PFSK-1 (cell line): ENCODE results near the gene DPCD.

ENCODE experiments used
- FOXP2 ChIP-seq: optimal IDR thresholded peaks from 2 replicates; pipeline ENCODE3; 2011; ENCODE audit warnings: borderline replicate concordance, control low read depth, inconsistent platforms; ENCODE audit not compliant: insufficient read depth; ENCODE audit errors: extremely low read length, extremely low read depth
- POLR2AphosphoS5 ChIP-seq: IDR thresholded peaks from 2 replicates; pipeline ENCODE4 v1.6.1; 2012; ENCODE audit warnings: low read depth, mild to moderate bottlenecking, control low read depth, low read length, moderate library complexity
- SIN3A ChIP-seq: IDR thresholded peaks from 2 replicates; pipeline ENCODE4 v1.6.1; 2012; ENCODE audit warnings: mild to moderate bottlenecking, low read length, moderate library complexity, borderline replicate concordance; ENCODE audit not compliant: insufficient read depth
- TAF1 ChIP-seq: IDR thresholded peaks from 2 replicates; pipeline ENCODE4 v1.6.1; 2012; ENCODE audit warnings: low read length, control low read depth, borderline replicate concordance; ENCODE audit not compliant: insufficient read depth
- TF ChIP-seq, protein P1 (sequence below), 2 experiments: IDR thresholded peaks; 2 replicates each; pipeline versions ENCODE4 v1.6.1 to v1.8.0; 2011 to 2012; ENCODE audit warnings: low read depth in 2 of 2, low read length in 2 of 2, control low read depth in 1 of 2, inconsistent platforms in 1 of 2, mild to moderate bottlenecking in 1 of 2, moderate library complexity in 1 of 2; ENCODE audit not compliant: insufficient read depth in 1 of 2

The DPCD gene

DNA sequence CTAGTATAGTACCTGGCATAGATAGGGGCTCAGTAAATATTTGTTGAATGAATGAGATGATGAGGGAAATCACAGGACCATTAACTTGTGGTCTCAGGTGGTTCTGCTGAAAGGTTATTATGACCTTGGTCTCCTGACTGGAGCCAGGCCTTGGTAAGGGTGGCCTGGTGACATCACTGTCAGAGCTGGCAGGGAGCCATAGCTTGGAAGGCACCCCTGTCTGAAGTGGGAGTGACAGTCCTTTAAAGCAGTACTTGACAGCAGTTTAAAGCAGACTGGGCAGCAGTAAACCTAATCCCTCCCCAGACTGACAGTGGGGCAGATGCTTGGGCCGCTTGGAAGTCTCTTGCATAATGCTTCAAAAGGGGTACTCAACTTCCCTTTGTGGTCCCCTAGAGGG lies 13.4 kb downstream of the DPCD start:
- TF ChIP-seq SIN3A, result no peak
- TF ChIP-seq POLR2AphosphoS5, result no peak
- no peak for TF ChIP-seq TAF1
- no peak for TF ChIP-seq FOXP2
- TF ChIP-seq, protein P1, sequence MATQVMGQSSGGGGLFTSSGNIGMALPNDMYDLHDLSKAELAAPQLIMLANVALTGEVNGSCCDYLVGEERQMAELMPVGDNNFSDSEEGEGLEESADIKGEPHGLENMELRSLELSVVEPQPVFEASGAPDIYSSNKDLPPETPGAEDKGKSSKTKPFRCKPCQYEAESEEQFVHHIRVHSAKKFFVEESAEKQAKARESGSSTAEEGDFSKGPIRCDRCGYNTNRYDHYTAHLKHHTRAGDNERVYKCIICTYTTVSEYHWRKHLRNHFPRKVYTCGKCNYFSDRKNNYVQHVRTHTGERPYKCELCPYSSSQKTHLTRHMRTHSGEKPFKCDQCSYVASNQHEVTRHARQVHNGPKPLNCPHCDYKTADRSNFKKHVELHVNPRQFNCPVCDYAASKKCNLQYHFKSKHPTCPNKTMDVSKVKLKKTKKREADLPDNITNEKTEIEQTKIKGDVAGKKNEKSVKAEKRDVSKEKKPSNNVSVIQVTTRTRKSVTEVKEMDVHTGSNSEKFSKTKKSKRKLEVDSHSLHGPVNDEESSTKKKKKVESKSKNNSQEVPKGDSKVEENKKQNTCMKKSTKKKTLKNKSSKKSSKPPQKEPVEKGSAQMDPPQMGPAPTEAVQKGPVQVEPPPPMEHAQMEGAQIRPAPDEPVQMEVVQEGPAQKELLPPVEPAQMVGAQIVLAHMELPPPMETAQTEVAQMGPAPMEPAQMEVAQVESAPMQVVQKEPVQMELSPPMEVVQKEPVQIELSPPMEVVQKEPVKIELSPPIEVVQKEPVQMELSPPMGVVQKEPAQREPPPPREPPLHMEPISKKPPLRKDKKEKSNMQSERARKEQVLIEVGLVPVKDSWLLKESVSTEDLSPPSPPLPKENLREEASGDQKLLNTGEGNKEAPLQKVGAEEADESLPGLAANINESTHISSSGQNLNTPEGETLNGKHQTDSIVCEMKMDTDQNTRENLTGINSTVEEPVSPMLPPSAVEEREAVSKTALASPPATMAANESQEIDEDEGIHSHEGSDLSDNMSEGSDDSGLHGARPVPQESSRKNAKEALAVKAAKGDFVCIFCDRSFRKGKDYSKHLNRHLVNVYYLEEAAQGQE (IDR thresholded peaks at IDR 0.05; ENCODE audit: insufficient read depth in 1 of 2, low read depth in 2 of 2, low read length in 2 of 2), result no peak

DNA sequence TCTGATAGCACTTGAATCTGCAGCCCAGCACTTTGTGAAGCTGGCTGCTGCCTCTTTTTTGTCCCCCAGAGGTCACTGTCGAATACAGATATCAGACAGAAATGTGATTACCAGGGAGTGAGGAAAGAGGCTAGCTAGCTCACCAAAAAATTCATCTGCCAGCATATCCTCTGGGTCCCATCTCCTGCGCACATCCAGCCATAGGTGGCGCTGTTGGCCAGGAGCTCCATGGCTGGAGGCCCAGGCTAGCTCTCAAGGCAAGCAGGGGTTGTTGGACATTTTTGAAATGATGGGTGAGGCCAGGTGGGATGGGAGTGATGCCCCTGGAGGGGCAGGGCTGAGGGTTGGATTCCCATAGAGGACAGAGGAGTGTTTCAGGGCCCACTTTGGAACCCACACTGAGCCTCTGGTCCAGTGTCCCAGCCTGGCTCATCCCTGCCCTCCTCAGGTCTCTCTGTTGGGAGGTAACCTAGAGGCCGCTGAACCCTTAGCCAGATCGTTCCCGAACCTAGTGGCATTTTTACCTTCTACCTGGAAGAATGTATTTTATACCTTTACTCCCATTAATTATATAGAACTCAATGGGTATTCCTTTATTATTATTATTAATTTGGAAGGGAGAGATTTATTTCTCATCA lies 14.8 kb downstream of the DPCD start:
- TF ChIP-seq FOXP2, result peak; percentile 37
- no peak for TF ChIP-seq SIN3A

DNA sequence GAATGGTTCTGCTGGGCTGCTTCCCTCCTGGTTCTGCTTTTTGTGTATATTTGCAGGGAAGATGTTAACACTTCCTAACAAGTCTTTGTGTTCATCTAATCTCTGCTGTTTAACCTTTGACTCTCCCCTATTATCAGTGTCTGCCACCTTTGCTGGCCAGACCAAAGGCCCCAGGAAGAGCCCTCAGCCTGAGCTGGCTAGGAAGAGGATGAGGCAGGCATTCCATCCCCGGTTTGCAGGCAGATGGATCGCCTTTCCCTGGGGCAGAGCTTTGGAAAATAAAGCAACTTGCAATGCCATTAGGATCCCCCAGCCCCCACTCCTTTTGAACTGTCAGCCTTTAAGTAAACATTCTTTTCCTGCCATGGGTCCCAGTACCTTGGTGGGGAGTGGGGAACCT lies 19.0 kb downstream of the DPCD start:
- no peak for TF ChIP-seq FOXP2
- no peak for TF ChIP-seq POLR2AphosphoS5
- TF ChIP-seq TAF1, result no peak
- TF ChIP-seq, protein P1 (IDR thresholded peaks at IDR 0.05; ENCODE audit: insufficient read depth in 1 of 2, low read depth in 2 of 2, low read length in 2 of 2), result no peak
- TF ChIP-seq SIN3A, result no peak

DNA sequence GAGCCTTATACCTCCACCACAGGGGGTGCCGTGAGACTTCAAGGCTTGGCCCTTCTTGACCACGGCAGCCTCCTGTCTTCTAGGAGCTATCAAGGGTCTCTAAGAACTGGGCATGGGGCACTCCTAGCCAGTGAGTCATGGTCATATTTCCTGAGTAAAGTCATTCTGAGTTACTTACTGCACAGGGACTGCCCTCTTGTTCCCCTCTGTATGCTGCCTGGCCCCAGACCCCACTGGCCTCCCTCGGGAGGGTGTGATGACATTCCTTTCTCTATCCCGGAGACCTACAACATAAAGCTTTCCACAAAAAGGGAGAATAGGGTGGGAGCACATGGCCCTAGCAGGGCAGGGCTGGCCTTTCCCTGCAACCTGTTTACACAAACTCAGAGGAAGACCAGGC lies 21.4 kb downstream of the DPCD start:
- TF ChIP-seq SIN3A, result no peak
- TF ChIP-seq POLR2AphosphoS5, result no peak
- no peak for TF ChIP-seq TAF1
- TF ChIP-seq, protein P1 (IDR thresholded peaks at IDR 0.05; ENCODE audit: insufficient read depth in 1 of 2, low read depth in 2 of 2, low read length in 2 of 2), result no peak
- TF ChIP-seq FOXP2, result no peak

DNA sequence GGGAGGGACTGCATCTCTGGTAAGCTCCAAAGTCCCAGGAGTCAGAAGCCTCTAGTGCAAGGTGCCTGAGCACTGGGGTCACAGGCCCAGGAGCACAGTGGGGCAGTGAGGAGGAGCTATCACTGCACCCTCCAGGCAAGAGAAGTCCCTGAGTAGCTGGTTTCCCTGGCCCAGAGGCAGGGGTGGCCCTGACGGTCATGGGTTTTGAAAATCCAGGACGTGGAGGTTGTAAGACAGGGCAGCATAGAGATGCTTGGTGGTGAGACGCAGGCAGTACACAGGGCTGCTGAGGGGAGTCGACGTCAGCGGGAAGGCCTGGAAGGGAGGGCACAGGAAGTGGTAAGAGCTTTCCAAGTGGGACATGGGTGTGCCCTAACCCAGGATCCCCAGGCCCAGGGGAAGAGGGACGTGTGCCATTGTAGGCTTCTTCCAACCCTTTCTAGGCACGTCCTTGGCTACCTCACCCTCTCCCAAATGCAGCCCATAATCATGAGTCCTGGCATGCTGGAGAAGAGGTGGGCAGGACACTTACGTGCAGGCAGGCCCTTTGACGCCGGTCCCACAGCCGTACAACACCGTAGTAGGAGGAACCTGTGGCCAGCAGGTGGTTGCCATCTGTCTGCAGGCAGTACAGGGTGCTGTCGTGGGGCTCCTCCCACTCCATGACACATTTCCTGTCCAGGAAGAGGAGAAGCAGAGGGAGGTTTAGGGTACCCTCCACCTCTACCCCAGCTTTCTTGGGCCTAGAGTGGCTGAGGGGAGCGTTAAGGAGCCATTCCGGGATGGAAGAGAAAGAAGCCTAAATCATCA lies 23.2 kb downstream of the DPCD start:
- no peak for TF ChIP-seq TAF1
- no peak for TF ChIP-seq POLR2AphosphoS5
- TF ChIP-seq SIN3A, result no peak
- TF ChIP-seq FOXP2, result no peak
- TF ChIP-seq, protein P1 (IDR thresholded peaks at IDR 0.05; ENCODE audit: insufficient read depth in 1 of 2, low read depth in 2 of 2, low read length in 2 of 2), result no peak
